Stomach (tissue), 4 donors: ENCODE results near the gene RPS16.

Experiments
- EP300 ChIP-seq: sonication (generic); formaldehyde crosslinking; IDR thresholded peaks from one replicate; pipeline ENCODE4 v1.6.1; 2017; ENCODE audit warnings: antibody characterized with exemption
- POLR2A ChIP-seq, 4 donors: fragments of 450-650 bp; IDR thresholded peaks; one replicate each; pipeline ENCODE4 v1.6.1; 2016; ENCODE audit warnings: antibody characterized with exemption in 4 of 4, control low read depth in 2 of 4, mild to moderate bottlenecking in 1 of 4, moderate library complexity in 1 of 4
- TF ChIP-seq, protein P1 (sequence below), 7 experiments: fragments of 450-650 bp in 4 of 7; fragments of 200-600 bp in 3 of 7; sonication (generic) in 3 of 7; IDR thresholded peaks; one replicate each; pipeline ENCODE4 v1.5.1; 2016 to 2019; ENCODE audit warnings: antibody characterized with exemption in 7 of 7, control low read depth in 2 of 7, mild to moderate bottlenecking in 1 of 7

DNA sequence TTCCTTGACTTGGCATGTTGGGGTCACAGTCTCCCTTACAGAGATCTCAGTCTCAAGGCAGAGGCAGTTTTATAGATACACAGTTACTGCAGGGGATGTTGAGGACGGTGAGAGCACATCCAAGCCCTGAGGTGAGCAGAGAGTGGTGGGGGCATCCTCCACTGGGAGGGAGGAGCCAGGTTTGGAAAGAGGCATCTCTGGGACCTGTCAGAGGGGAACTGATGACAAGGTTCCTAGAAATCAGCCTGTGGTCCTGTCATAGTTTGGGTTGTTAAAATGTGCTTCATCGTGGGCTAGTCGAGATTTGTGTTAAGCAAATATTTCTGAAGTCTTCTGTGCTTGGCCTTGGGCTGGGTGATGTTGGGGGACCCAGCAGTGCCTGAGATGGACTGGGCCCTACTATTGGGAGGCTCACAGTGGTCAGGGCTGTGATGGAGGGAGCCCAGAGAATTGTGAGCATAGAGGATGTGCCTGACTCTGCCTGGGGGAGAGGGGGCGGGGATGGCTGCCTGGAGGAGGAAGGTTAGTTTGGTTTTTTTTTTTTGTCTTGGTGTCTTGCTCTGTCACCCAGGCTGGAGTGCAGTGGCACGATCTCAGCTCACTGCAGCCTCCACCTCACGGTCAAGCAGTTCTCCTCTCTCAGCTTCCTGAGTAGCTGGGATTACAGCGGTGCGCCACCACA lies 13.5 kb upstream of the RPS16 start:
- no peak for TF ChIP-seq POLR2A (IDR thresholded peaks at IDR 0.05)
- TF ChIP-seq, protein P1, sequence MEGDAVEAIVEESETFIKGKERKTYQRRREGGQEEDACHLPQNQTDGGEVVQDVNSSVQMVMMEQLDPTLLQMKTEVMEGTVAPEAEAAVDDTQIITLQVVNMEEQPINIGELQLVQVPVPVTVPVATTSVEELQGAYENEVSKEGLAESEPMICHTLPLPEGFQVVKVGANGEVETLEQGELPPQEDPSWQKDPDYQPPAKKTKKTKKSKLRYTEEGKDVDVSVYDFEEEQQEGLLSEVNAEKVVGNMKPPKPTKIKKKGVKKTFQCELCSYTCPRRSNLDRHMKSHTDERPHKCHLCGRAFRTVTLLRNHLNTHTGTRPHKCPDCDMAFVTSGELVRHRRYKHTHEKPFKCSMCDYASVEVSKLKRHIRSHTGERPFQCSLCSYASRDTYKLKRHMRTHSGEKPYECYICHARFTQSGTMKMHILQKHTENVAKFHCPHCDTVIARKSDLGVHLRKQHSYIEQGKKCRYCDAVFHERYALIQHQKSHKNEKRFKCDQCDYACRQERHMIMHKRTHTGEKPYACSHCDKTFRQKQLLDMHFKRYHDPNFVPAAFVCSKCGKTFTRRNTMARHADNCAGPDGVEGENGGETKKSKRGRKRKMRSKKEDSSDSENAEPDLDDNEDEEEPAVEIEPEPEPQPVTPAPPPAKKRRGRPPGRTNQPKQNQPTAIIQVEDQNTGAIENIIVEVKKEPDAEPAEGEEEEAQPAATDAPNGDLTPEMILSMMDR (IDR thresholded peaks at IDR 0.05) = no peak
- TF ChIP-seq EP300 = no peak
